Measurements from ENCODE around the gene BBS7.

- no peak for TF ChIP-seq POLR2A (IDR thresholded peaks at IDR 0.05)
- no peak for TF ChIP-seq CTCF (IDR thresholded peaks at IDR 0.05)
- no peak for TF ChIP-seq POLR2AphosphoS5 (IDR thresholded peaks at IDR 0.05)
Observed at GRCh38 chr4:121794505-121795188, 75.6 kb downstream of the BBS7 start.
